Measurements from ENCODE around the gene WDFY2. TPM values are rescaled to one million over a fixed set of nuclear protein-coding genes. Genes with fewer than 3 reads are reported as not detected.

The WDFY2 gene
- total RNA-seq, 1 donor from 2014 or later: 24.8 TPM

DNA sequence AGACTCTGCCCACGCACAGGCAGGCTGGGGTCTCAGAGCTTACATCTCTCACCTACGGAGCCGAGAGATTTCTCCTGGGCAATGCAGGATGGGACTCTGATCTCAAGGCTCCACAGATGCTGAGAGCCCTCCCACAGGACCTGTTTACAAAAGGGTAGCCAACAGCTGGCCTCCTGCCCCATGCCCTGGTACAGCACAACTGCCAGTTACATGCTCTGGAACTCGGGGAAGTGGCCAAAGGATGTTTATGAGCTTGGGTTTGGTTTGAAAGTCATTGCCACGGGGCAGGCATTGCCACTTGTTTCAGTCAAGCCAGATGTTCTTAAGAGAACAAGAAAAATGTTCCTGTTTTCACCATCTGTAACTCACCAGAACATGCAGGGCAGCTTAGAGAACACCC lies 216.2 kb downstream of the WDFY2 start:
- DNase-seq: no peak

DNA sequence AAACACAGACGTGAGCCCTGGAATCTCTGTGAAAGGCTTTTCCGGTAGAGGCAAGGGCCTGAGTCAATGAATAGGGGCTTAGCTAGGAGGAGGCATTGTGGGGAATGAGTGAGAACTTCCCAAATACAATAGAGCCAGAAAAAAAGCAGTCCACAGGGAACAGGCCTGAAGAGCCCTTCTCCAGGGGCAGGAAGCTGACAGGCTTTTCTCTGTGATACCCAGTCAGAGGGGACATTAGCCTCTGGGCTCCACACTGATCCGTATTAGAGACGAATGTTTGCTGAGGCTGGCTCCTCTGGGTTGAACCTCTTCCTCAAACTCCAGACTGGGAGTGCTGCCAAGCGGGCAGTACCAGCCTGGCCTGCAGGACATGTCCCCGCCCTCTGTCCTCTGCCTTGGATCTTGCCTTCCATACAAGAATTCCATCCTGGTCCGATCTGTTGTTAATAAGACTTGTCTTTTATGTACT lies 217.4 kb downstream of the WDFY2 start:
- DNase-seq: peak; percentile 68

DNA sequence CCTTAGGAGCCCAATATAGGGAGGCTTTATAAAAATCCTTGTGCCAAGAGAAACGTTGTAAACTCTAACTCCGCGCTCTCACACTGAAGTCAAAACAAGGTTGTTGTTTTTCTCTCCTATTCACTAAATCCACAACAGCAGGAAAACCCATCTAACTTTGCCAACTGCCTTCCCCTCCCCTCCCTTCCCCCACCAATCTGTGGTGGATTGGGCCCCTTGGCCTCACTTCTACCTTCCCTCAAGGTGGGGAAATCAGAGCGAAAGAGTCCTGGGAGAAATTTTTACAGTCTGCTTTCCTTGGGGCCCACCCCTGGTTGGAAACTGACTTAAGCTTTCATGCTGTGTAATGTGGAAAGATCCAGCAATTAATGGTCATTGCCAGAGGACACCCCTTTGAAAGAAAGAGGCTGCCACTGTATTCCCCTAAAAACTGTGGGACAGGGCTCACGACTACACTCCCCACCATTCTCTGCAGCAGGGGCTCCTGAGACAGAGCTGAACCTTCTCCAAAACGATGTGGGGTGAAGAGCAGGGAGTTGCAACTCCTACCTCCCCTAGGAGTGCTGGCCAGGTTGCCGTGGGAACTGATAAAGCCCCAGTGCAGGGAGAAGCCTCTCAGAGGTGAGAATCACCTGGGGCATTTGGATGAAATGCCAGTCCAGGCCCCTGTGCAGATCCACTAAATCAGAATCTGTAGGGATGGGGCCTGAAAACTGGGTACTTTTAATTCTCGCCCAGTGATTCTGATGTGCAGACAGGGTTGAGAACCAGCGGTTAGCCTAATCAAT lies 218.6 kb downstream of the WDFY2 start:
- no peak for DNase-seq

DNA sequence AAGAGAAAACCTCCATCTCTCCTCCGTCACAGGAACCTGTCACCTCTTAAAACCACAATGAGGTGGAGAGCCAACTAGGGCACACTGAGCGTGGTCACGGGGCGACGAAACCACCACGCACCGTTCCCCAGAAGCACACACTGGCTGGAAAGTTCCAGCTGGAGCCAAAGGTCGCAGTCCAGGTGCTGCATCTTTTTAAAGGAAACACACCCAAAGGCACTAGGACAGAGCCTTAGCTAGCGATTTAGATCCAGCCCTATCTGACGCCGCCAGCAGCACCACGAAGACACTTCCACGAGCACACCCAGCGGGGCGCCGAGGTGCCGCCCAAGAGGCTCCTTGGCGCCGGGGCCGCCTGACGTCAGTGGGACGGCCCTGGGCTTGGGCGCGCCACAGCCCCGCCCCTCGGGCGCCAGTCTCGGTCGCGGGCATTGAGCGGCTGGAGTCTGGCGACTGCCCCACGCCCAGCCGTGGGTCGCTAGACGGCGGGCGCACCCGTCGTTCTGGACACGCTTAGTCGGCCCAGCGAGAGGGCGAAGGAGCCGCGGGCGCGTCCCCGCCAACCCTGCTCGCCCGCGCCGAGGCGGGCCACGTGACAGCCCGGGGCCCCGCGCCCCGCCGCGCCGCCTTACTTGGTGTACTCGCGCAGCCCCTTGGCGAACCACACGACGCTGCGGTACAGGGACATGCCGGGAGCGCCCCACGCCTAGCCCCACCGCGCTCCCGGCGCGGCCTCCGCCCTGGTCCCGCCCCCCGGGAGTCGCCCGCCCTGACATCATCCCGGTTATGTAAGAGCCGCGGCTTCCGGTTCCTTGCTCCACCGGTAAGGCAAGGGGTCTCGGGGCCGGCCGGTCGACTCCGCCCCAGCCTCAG lies 219.4 kb downstream of the WDFY2 start, which contains the start of gene DHRS12:
TSS of gene DHRS12 (minus strand) at position 742 of the 873 bp plus-strand sequence. CDS start 4,504 bp downstream, outside the sequence.
- peak; percentile 94 for DNase-seq

DNA sequence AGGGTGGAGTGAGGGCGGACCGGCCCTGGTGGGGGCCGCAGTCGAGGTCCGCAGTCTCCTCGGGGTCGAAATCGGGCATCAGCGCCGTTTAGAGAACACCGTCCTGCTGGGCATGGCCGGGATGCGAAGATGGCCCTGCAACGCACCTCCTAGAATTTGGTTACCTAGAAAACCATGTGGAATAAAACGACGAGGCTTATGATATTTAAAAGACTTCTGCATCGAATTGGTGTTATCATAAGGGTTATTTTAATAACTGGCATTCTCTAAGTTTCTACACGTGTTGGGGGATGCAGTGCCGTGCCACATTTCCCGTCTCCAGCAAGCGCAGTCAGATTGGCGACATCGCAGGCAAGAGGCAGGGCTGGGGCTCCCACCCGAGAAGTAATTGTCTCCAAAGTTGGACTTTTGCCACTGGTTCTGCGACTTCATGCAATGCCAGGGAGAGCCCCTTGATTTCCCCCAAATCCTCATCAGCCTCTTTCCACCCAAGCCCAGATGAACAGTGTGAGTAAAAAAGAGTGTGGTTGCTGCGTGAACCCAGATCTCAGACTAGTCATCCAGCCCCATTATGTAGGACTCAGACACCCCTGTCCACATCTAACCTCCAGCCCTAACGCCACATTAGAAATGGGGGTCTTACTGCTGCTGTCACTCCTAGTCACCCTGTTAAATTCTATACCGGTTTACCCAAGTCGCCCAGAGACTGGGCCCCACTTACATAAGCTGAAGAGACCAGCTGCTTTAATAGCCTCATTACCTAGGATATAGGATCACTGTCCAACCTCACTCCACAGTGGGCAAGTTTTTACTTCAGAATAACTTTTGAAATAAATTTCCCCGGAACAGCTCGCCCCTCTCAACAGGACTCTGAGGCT lies 220.3 kb downstream of the WDFY2 start:
- DNase-seq: peak; percentile 56

DNA sequence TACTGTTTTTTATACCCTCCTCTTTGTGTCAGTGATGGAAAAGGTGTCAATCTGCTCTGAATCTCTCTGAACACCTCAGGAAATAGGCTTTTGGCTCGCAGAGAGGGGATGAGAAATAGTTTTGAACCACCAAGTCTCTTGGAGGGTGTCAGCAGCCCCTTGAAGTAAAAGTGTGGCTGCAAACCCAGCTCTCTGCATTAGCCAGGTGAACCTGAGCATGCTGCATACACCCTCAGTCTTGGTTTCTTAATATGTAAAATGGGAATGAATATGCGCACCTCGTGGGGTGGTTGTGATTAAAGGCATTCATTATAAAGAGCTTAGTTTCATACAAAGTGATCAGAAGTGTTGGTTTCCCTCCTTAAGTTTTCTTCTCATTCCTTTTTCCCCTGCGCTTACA lies 221.1 kb downstream of the WDFY2 start:
- no peak for DNase-seq

DNA sequence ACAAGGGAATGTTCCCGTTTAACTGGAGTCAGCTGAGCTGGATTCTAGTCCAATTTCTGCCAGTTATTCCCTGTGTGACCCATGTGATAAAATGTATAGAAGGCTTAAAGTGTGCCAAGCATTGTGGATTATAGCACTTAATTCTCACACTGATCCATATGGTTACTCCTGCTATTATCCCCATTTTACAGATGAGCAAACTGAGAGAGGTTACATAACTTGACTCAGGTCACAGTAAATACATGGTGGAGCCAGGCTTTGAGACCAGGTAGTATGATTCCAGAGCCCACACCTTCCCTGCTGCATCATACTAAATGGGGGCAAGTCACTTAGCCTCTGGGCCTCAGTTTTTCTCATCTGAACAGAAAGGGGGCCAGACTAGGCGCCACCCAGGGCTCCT lies 221.7 kb downstream of the WDFY2 start:
- no peak for DNase-seq

DNA sequence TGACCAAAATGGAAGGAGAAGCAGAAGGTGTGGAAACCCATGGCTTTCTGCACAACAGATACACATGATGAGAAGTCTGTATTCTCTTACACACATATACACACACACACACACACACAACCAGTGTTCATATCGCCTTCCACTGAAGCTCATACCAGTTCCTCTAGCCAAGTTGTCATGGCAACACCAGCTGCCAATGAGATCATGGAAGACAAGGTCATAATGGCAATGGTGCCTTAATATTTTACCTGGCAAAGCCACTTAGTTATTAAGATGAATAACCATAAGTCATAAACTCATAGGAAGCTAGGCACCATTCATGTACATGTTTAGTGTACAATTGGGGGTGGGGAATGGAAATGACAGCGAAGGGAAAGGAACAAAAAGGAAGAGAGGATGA lies 222.3 kb downstream of the WDFY2 start:
- no peak for DNase-seq

DNA sequence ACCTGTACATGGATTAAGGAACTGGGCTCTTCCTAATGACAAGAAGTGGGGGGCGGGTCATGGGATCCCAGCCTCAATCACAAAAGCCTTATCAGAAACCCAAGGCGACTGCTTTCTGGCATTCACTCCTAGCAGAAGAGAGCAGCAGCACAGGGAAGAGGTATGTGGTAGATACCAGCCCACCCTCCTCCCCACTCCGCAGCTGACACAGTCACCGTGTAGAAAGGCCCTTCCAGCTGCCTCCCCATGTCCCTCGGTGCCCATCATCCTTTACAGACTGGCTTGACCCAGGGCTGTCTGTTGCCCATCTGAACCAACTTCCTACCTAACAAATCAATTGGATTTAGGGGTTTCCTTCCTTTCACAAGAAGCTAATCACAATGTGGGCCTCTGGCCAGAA lies 222.8 kb downstream of the WDFY2 start:
- no peak for DNase-seq

DNA sequence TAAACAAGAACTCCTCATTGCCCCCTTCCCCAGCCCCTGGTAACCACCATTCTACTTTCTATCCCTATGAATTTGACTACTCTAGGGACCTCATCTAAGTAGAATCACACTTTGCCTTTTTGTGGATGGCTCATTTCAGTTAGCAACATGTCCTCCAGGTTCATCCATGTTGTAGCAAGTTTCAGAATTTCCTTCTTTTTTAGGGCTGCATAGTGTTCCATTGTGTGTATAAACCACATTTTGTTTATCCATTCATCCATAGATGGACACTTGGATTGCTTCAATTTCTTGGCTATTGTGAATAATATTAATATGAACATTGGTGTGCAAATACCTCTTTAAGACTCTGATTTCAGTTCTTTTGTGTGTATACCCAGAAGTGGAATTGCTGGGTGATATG lies 224.5 kb downstream of the WDFY2 start:
- no peak for DNase-seq

DNA sequence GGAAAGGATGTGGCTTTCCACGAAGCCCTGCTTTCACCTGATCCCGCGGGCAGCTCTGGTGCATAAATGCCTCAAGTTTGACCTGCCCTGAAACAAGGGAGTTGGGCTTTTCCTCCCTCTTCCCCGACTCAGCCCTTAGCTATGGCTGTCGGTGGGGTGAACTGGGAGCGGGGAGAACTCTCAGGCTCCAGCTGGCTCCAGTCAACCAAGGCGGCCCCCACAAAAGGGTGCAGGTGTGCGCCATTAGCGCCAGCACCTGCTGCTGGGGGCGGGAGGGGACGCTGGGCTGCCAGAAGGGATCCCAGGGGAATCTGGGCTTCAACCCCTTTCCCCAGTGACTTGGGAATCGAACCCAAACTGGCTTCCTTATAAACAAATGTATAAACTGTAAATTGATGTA lies 226.8 kb downstream of the WDFY2 start:
- no peak for DNase-seq

DNA sequence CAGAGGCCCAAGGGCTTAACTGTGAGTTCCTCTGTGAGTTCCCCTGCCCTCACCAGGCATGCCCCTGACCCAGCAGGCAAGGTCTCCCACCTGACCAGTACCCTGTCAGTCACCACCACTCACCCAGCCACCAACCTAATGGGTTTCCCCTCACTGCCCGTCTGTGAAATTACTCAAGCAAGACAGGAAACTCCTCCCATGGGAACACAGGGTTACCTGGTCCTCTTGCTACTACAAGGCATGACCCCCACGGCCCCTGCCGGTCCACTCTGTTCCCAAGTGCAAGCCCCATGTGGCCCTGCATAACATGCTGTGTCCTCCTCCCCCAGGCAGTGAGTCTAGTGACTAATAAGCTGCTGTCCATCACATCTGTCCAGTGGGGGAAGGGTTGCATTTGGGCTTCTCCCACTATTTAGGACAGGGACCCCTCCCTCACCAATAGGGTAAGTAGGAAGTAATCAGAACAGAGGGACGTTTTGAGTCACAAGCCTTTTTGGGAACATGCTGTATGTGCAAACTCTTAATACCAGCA lies 227.7 kb downstream of the WDFY2 start:
- no peak for DNase-seq

DNA sequence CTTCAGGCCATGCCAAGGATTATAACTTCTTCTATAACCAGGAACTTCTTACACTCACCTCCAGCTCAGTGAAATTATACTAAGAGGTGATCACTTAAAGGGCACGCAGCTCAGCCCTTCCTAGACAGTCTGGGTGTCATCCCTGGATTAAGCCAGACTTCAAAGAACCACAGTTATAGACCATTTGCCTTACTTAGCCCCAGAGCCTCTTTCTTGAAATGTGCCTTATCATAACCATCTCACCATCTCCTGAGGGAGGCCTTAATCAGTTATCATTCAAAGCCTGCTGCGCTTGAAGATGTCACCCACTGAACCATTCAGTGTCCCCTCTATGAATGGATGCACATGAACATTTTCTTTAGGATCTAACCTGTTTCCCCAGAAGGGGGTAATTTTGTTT lies 229.8 kb downstream of the WDFY2 start:
- DNase-seq: no peak

DNA sequence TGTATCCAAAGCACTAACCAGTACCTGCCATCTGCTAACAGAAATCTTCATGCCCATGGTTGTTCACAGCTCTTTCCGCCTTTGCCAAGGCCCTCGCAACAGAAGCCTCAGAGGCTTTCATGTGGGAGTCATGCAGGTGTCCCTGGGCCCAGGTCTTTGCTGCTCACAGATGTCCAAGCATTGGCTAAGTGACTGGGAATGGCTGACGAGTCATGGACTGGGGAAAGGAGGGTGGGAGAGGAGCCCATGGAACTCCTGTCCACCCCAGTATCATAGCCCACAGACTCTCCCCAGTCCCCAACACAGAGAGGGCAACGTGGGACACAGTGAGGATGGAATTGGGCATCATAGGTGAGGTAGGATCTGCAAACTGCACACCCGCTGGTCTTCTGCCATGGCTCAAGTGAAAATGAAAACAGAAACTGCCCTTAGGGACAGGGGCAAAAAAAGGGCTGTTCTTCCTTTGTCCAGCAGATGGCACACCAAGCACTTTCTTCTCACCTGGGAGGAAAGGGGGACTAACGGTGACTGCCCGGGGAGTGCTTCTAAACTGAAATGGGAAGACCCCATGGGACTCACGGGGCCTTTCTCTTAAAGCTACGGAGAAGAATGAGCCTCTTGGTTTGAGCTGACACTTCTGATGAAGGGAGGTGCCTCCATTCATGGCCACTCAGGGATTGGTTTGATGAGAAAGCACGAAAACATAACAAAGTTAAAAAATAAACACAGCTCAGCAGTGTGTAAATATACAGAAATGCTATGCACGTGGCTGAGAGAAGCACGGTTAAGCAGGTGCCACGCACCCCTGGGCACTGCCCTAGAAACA lies 230.8 kb downstream of the WDFY2 start:
- peak; percentile 81 for DNase-seq

DNA sequence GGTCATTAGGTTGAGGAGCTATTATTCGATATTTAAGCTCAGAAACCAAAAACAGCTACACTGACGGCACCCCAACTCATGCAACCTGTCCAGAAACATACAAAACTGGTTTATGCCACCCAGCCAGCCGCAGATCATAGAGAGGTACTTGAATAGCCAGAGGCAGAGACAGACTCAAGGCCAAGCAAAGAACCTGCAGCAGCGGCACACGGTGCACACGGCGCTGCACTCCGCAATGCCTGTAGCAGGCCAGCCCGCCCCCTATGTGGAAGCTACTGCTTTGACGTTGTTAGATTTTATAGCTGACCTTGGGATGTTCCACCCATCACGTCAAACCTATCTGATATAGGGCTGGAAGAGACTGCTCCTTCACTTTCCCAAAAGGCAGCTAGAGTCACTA lies 231.6 kb downstream of the WDFY2 start:
- DNase-seq: no peak

DNA sequence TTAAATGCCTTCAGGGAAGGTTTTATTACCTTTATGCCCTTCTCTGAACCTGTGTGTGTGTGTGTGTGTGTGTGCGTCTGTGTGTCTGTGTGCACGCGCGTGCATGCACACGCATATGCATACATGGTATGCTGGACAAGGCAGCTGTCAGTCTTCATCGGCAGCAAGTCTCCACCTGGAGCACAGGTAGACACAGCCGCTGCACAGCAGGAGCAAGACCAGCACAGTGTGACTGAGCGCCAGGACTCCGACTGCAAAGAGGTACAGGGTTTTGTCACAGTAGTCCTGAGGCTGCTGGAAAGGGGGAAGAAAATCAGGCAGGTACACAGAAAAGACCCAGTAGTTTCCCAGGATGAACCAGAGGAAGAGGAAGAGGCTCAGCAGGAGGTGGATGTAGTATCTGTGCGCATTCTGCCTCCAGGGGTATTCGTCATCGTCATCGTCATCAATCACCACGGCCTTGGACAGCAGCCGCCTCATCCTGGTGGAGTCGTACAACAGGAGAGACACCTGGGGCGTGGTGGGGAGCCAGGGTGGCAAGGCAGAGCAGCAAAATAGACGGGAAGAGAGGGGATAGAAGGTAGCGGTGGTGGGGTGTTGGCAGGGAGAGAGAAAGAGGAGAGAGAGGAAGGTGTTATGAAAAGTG lies 232.5 kb downstream of the WDFY2 start:
- DNase-seq: no peak

All from tongue (tissue), 2 donors.